ENCODE measurements around the gene C2orf68. TPM values are rescaled to one million over a fixed set of nuclear protein-coding genes. Genes with fewer than 3 reads are reported as not detected.

Gene C2orf68
- total RNA-seq, 4 donors from 2014 or later: 12.3 to 21.0 (median 19.8) TPM

DNA sequence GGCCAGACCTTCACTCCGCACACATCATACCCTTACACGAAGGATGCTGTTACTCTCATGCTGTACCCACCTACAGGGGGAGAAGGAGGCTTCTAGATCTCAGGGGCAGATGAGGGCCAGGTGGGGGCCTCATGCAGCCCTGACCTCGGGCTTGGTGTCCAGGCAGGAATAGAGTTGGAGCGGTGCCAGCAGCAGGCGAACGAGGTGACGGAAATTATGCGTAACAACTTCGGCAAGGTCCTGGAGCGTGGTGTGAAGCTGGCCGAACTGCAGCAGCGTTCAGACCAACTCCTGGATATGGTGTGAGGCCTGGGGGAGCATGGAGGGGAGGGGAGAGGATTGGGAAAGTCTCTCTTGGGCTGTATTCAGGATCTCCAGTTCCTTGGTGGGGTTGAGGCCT, 20.3 kb downstream of the C2orf68 start:
- no peak for ATAC-seq
- Histone ChIP-seq H3K9me3 (no peaks in the 10 kb centered on the region), H3K36me3 (peaks cover 0 to 8% of the 10 kb centered on the region in 2 donors), H3K4me3 (no peak overlapping the region), H3K27ac (peak overlapping the region in 3 of 4 donors; percentile 63 to 74 (median 73)), H3K4me1 (peaks cover 0 to 86% (median 37%) of the 10 kb centered on the region in 3 donors), H3K27me3 (no peaks in the 10 kb centered on the region)
- TF ChIP-seq POLR2AphosphoS5 (IDR thresholded peaks at IDR 0.05) (no peak), POLR2A (IDR thresholded peaks at IDR 0.05) (no peak), EP300 (IDR thresholded peaks at IDR 0.05) (no peak)
- TF ChIP-seq, protein P1, sequence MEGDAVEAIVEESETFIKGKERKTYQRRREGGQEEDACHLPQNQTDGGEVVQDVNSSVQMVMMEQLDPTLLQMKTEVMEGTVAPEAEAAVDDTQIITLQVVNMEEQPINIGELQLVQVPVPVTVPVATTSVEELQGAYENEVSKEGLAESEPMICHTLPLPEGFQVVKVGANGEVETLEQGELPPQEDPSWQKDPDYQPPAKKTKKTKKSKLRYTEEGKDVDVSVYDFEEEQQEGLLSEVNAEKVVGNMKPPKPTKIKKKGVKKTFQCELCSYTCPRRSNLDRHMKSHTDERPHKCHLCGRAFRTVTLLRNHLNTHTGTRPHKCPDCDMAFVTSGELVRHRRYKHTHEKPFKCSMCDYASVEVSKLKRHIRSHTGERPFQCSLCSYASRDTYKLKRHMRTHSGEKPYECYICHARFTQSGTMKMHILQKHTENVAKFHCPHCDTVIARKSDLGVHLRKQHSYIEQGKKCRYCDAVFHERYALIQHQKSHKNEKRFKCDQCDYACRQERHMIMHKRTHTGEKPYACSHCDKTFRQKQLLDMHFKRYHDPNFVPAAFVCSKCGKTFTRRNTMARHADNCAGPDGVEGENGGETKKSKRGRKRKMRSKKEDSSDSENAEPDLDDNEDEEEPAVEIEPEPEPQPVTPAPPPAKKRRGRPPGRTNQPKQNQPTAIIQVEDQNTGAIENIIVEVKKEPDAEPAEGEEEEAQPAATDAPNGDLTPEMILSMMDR (IDR thresholded peaks at IDR 0.05): no peak
- 75 to 81% methylated on average over 5 to 8 of the region's 12 CpGs for WGBS, 2 donors (ENCODE audit: low coverage in 1 of 2)

DNA sequence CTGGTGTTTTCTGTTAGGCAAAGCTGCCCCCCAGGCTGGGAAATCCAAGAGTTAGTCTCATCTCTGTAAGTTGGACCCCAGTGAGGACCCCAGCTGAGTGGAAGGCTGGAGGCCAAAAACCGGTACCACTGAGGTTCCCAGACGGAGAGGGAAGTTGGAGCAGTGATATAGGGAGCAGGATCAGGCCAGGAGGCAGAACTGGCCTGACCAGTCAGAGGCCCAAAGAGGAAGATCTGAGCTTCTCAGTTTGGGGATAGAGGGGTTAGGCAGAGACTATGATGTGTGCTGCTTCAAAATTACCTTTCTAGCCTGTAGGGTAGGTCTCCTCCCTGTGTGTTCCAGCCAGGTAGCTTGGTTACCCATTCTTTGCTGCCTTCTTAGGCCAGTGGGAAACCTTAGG, 20.9 kb downstream of the C2orf68 start:
- Histone ChIP-seq H3K27me3 (no peaks in the 10 kb centered on the region), H3K36me3 (peaks cover 0 to 6% of the 10 kb centered on the region in 2 donors), H3K4me3 (no peak overlapping the region), H3K27ac (peak overlapping the region; percentile 8 to 74 (median 68)), H3K9me3 (no peaks in the 10 kb centered on the region), H3K4me1 (peaks cover 0 to 86% (median 33%) of the 10 kb centered on the region in 3 donors)
- no peak for TF ChIP-seq POLR2A (IDR thresholded peaks at IDR 0.05)
- TF ChIP-seq, protein P1 (IDR thresholded peaks at IDR 0.05): no peak
- no peak for ATAC-seq
- WGBS, 2 donors (ENCODE audit: low coverage in 1 of 2): 57% methylated on average over 1 of the region's 2 CpGs; no CpG with 5 or more reads in 1 of the 2 donors

DNA sequence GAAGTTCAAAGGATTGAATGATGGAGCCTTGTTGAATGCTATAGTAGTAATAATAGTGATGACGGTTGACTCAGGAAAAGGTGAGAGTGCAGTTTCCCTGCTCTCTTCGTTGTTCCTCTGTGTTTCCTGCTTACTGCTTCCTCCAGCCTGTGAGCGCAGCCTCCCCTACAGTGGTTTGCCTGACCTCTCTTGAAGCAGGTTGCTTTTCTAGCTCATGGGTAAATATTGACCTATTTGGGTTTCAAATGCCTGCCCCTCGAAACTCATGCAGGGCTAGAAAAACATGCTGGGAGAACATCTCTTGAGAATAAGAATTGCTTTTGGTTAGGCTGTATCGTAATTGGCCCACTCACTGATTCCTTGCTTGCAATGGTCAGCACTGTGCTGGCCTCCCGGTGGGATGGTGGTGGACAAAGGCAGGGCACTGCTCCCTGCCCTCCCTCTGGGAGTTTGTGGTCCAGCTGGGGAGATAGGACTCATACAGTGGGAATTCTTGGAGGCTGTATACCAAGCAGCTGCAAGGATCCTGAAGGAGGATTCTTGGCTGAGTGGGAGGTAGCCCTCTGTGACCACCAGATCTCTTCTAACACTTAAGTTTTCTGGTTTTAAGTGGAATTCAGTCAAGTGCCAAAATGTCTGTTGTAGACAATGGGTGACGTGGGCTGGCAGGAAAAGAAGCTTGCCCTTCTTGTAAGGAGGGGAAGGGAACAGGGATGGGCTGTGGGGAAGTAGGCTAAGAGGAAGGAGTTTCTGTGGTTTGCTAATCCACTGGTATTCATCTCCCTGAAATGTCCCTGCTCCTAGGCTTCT, 21.7 kb downstream of the C2orf68 start:
- ATAC-seq: peak; percentile 6
- Histone ChIP-seq H3K4me1 (peaks cover 0 to 93% (median 37%) of the 10 kb centered on the region in 3 donors), H3K9me3 (no peaks in the 10 kb centered on the region), H3K4me3 (no peak overlapping the region), H3K27ac (peak overlapping the region in 3 of 4 donors; percentile 63 to 74 (median 73)), H3K36me3 (peaks cover 0 to 6% of the 10 kb centered on the region in 2 donors), H3K27me3 (no peaks in the 10 kb centered on the region)
- TF ChIP-seq, protein P1 (IDR thresholded peaks at IDR 0.05): no peak
- TF ChIP-seq EP300 (IDR thresholded peaks at IDR 0.05) (no peak), POLR2A (IDR thresholded peaks at IDR 0.05) (no peak), POLR2AphosphoS5 (IDR thresholded peaks at IDR 0.05) (peak; percentile 8)
- WGBS, 2 donors (ENCODE audit: low coverage in 1 of 2): 54 to 61% methylated on average over 4 to 7 of the region's 7 CpGs

DNA sequence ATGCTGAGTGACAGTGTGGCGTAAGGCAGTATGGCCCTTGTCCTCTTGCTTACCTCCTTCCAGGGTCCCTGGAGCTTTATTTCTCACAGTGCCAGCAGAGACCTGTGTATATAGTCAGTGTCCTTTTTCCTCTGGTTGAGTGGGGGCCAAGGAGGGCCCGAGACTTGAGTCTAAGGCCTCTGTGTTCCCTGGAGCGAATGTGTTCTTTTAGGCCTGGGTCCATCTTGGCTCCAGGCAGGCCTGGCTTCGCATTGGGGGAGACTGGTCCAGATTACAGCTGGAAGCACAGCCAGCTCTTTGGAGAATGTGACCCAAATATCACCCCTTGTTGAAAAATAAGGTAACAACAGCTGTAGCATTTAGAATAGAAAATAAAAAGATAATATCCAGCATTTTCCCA, 22.7 kb downstream of the C2orf68 start:
- H3K4me1 ChIP-seq: peaks cover 0 to 93% (median 36%) of the 10 kb centered on the region in 3 donors
- ATAC-seq: peak; percentile 25
- 67% methylated on average over 4 of the region's 4 CpGs; no CpG with 5 or more reads in 1 of the 2 donors for WGBS, 2 donors (ENCODE audit: low coverage in 1 of 2)

More for the DNA sequence above, 22.7 kb downstream of the C2orf68 start:
- no peaks in the 10 kb centered on the region for H3K27me3 ChIP-seq
- no peaks in the 10 kb centered on the region for H3K9me3 ChIP-seq
- peaks cover 0 to 6% of the 10 kb centered on the region in 2 donors for H3K36me3 ChIP-seq
- no peak overlapping the region for H3K4me3 ChIP-seq
- no peak for TF ChIP-seq EP300 (IDR thresholded peaks at IDR 0.05)
- TF ChIP-seq POLR2A (IDR thresholded peaks at IDR 0.05): no peak
- TF ChIP-seq, protein P1 (IDR thresholded peaks at IDR 0.05): no peak
- H3K27ac ChIP-seq: peak overlapping the region in 3 of 4 donors; percentile 33 to 73 (median 63)

All from gastroesophageal sphincter (tissue), 4 donors.